ENCODE measurements around the gene DOK5. TPM values are rescaled to one million over a fixed set of nuclear protein-coding genes. Genes with fewer than 3 reads are reported as not detected.

The DOK5 gene
- total RNA-seq, 2 experiments from 2014 or later, result not detected

DNA sequence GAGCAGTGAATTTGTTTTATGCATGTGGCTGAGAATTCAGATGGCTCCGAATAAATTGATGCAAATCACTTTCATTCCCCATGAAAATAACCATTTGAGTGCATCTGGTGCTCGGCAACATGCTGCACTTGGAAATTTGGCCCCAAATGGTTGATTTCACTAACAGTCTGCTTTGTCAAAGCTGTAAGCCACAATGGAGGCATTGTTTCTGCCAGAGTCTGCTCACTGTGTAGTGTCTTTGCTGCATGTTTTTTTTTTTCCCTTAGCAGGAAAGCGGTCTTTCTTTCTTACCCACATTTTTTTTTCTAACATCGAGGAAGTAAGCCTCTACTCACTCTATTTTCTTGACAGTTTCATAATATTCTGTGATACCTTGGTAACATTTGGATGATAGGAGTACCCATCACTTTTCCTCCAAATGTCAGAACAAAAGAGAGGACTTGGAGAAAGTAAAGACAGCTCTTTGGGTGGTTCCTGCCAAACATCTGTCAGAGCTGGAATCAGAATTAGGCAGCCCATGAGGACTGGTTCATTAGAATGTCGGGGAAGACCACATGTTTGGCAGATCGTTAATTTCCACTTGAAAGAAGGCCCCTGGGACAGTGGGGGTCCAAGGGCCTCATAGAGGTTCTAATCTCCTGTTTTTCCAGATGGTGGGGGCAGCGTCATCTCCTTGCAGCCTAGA, 149.5 kb downstream of the DOK5 start:
- H3K9me3 Mint-ChIP-seq, result no peaks in the 10 kb centered on the region
- no peak for DNase-seq
- no peak overlapping the region for H3K27ac Mint-ChIP-seq
- no peak for ATAC-seq (ENCODE audit: low read depth)
- no peaks in the 10 kb centered on the region for H3K4me1 Mint-ChIP-seq
- H3K4me3 Mint-ChIP-seq, result no peak overlapping the region
- no peaks in the 10 kb centered on the region for H3K36me3 Mint-ChIP-seq
- POLR2A ChIA-PET, result no interaction called here
- H3K27me3 Mint-ChIP-seq, result peaks cover 1% of the 10 kb centered on the region

DNA sequence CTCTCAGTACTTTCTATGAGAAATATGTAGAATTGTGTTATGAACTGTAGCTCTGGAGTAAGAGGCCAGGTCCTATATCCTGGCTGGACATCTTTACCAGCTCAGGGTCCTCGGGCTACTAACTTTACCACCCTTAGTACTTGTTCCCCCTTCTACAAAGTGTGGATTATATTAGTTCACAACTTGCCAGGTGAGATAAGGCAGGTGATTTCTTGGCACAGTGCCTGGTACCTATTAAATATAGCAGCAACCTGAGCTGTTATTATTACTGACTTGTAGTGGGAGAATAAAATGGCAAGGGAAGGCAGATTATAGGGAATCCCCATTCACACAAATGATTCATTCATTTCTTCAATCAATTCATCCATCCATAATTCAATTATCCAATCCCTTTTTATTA, 150.1 kb downstream of the DOK5 start:
- no peaks in the 10 kb centered on the region for H3K4me1 Mint-ChIP-seq
- H3K36me3 Mint-ChIP-seq, result no peaks in the 10 kb centered on the region
- no peaks in the 10 kb centered on the region for H3K27me3 Mint-ChIP-seq
- ATAC-seq (ENCODE audit: low read depth) (no peak), DNase-seq (no peak)
- no peak overlapping the region for H3K4me3 Mint-ChIP-seq
- H3K27ac Mint-ChIP-seq, result no peak overlapping the region
- POLR2A ChIA-PET, result no interaction called here
- no peaks in the 10 kb centered on the region for H3K9me3 Mint-ChIP-seq

DNA sequence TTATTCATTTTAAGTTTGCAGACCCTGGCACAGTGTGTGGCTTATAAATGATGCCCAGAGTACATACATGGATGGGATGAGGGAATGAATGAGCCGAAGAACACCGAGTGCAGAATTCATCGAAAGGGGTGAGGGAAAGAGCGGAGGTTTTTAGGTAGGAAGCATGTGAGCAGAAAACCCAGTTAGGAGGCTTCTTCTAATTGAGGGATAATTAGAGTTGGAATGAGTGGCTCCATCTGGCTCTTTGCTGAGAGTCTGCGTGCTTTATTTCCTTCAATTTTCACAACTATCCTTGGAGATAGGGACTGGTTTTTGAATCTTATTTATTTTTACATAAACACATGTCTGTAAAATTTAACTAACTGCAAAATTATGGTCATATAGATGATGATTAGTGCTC, 150.7 kb downstream of the DOK5 start:
- Mint-ChIP-seq H3K27ac (no peak overlapping the region), H3K9me3 (no peaks in the 10 kb centered on the region), H3K4me1 (no peaks in the 10 kb centered on the region), H3K36me3 (no peaks in the 10 kb centered on the region), H3K27me3 (no peaks in the 10 kb centered on the region), H3K4me3 (no peak overlapping the region)
- no peak for ATAC-seq (ENCODE audit: low read depth)
- DNase-seq, result no peak
- POLR2A ChIA-PET, result no interaction called here

DNA sequence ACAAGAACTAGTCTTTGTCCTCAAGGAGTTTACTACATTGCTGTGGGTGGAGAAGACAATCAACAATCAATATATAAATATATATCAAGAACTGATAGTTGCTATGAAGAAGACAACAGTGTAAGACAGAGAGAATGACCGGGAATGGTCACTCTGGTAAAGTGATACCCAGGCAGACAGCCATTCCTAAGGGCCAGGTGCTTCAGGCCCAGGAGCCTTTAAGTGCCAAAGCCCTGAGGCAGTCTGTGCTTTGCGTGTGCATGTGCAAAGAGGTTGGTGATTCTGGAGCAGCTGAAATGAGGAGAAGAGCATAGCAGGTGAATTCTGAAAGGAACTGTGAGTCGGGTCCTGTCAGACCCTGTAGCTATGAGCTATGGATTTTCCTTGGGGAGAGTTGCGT, 154.2 kb downstream of the DOK5 start:
- no peaks in the 10 kb centered on the region for H3K36me3 Mint-ChIP-seq
- H3K4me3 Mint-ChIP-seq, result no peak overlapping the region
- DNase-seq (no peak), ATAC-seq (ENCODE audit: low read depth) (no peak)
- H3K27me3 Mint-ChIP-seq, result no peaks in the 10 kb centered on the region
- POLR2A ChIA-PET, result no interaction called here
- H3K27ac Mint-ChIP-seq, result no peak overlapping the region
- no peaks in the 10 kb centered on the region for H3K9me3 Mint-ChIP-seq
- H3K4me1 Mint-ChIP-seq, result no peaks in the 10 kb centered on the region

DNA sequence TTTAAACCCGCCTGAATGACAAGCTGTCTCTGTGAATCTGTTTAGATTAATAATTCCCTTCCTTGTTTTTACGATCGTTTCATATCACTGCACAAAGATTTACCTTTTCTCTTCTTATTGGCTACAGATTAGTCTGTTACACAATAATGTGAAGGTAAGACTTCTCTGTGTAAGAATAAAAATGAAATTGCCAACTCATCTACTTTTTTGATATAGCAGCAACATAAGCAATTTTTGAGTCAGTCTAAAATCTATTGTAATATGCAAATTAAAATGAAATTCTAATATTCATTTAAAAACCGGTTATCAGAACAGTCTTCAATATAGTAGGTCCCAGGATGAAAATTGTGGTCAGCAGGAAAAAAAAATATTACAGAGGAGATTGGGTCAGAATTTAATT, 155.2 kb downstream of the DOK5 start:
- Mint-ChIP-seq H3K4me1 (no peaks in the 10 kb centered on the region), H3K27ac (no peak overlapping the region), H3K4me3 (no peak overlapping the region), H3K27me3 (no peaks in the 10 kb centered on the region), H3K36me3 (no peaks in the 10 kb centered on the region), H3K9me3 (no peaks in the 10 kb centered on the region)
- POLR2A ChIA-PET, result interaction anchor here (0.5 kb wide), 1 partner anchor 472 kb away, joined by 4 read pairs; no protein-coding TSS in a partner anchor
- no peak for ATAC-seq (ENCODE audit: low read depth)
- DNase-seq, result no peak

DNA sequence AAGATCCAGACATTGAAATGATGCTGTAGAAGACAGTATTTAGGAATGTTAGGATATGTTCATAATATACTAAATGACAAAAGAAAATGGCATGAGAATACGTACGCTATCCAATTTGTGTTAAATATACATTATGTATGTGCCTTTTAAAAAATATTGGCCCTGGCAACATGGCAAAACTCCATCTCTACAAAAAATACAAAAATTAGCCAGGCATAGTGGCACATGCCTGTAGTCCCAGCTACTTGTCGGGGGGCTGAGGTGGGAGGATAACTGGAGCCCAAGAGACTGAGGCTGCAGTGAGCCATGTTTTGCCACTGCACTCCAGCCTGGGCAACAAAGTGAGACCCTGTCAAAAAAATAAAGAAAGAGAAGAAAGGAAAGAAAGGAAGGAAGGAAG, 155.7 kb downstream of the DOK5 start:
- Mint-ChIP-seq H3K27ac (no peak overlapping the region), H3K27me3 (no peaks in the 10 kb centered on the region), H3K36me3 (no peaks in the 10 kb centered on the region), H3K9me3 (no peaks in the 10 kb centered on the region), H3K4me3 (no peak overlapping the region), H3K4me1 (no peaks in the 10 kb centered on the region)
- DNase-seq (no peak), ATAC-seq (ENCODE audit: low read depth) (no peak)
- POLR2A ChIA-PET, result interaction anchor here (0.5 kb wide), 1 partner anchor 472 kb away, joined by 4 read pairs; no protein-coding TSS in a partner anchor

DNA sequence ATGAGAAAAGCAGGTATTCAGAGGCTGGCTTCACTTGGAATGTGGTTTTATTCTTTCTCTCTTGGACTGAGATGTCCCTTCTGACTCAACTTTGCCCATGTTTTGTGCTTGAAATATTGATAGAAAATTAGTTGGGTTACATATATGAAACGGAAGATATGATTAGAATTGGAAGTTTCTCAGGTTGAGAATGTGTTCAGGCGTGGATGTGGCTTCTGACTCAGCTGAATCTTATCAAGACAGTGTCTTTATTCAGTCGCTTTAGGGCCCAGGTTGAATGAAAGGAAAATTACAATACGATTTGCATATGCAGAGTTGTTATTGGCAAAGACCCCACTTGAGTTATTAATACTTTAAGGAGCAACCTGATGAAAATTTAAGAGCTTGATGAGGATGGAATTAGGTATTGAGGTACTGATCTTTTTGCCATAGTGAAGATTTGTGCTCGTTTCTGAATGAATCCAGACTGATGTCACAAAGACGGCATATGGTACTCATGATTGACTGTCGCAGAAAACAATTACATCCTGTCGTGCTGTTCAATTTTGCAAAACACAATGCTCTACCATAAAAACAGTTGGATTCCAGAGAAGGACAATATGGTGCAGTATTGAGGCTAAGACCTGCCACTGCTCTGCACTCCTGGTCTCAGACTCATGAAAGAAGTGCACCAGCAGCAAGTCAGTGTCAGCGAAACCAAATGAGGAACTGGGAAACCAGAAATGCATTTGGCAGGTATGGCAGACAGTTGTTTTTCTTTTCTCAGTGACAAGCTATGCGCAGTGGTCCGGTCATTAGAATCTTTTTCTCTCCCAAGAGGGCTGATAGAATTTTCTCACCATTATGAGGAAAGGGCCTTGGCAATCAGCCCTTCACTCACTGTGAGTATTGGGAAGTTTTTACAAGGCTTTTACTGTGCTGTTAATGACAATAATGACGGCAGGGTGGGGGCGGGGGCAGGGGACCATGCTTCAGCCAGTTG, 158.3 kb downstream of the DOK5 start:
- Mint-ChIP-seq H3K27ac (no peak overlapping the region), H3K9me3 (no peaks in the 10 kb centered on the region), H3K4me1 (no peaks in the 10 kb centered on the region), H3K4me3 (no peak overlapping the region), H3K36me3 (no peaks in the 10 kb centered on the region), H3K27me3 (no peaks in the 10 kb centered on the region)
- ATAC-seq (ENCODE audit: low read depth) (no peak), DNase-seq (no peak)
- POLR2A ChIA-PET, result no interaction called here

DNA sequence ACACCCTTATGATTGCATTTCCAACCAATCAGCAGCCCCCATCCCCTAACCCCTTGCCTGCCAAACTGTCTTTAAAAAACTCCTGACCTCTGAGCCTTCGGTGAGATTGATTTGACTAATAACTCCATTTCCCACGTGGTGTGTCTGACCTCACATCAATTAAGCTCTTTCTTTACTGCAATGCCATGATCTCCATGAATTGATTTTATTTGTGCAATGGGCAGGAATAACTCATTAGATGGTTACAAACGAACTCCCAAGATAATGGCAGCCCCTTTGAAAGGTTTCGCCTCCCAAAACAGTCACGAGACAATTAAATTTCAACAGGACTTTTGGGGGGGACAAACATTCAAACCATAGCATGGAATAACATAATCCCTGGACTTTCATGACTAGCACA, 161.2 kb downstream of the DOK5 start:
- Mint-ChIP-seq H3K4me1 (no peaks in the 10 kb centered on the region), H3K9me3 (no peaks in the 10 kb centered on the region), H3K27ac (no peak overlapping the region), H3K36me3 (no peaks in the 10 kb centered on the region), H3K4me3 (no peak overlapping the region), H3K27me3 (no peaks in the 10 kb centered on the region)
- POLR2A ChIA-PET, result no interaction called here
- ATAC-seq (ENCODE audit: low read depth), result no peak
- no peak for DNase-seq

DNA sequence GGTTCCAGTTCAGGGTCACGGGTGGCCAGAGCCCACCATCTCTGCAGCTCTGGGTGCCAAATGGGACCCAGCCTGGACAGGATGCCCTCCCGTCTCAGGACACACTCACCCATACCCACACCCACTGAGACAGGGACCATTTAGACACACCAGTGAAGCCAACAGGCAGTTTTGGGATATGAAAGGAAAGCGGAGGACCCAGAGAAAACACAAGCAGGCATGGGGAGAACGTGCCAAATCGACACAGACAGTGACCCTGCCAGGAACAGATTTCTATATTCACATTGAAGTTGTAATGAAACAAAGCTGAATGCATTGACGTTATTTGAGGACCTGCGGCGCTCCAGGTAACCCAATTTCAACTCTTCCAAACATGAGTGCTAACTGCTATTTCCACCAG, 164.5 kb downstream of the DOK5 start:
- Mint-ChIP-seq H3K9me3 (no peaks in the 10 kb centered on the region), H3K36me3 (no peaks in the 10 kb centered on the region), H3K4me3 (no peak overlapping the region), H3K27ac (no peak overlapping the region), H3K27me3 (no peaks in the 10 kb centered on the region), H3K4me1 (no peaks in the 10 kb centered on the region)
- no peak for ATAC-seq (ENCODE audit: low read depth)
- POLR2A ChIA-PET, result no interaction called here
- DNase-seq, result no peak

DNA sequence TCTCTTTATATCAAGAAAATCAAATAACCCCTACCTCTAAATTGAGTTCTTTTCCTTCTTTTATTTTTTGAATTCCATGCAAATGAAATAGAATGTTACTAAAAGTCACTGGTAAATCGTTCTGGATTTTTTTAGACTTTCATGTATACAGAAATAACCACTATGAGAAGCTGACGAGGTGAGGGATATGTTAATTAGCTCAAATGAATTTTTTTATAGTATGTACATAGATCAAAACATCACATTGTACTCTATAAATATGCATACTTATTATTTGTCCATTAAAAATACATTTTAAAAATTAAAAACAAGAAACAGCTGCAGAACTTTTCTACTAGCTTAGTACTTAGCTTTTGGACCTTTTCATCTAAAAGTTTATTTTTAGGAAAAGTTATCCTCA, 165.4 kb downstream of the DOK5 start:
- Mint-ChIP-seq H3K27ac (no peak overlapping the region), H3K36me3 (no peaks in the 10 kb centered on the region), H3K4me3 (no peak overlapping the region), H3K27me3 (no peaks in the 10 kb centered on the region), H3K4me1 (no peaks in the 10 kb centered on the region), H3K9me3 (no peaks in the 10 kb centered on the region)
- ATAC-seq (ENCODE audit: low read depth) (no peak), DNase-seq (no peak)
- POLR2A ChIA-PET, result no interaction called here

DNA sequence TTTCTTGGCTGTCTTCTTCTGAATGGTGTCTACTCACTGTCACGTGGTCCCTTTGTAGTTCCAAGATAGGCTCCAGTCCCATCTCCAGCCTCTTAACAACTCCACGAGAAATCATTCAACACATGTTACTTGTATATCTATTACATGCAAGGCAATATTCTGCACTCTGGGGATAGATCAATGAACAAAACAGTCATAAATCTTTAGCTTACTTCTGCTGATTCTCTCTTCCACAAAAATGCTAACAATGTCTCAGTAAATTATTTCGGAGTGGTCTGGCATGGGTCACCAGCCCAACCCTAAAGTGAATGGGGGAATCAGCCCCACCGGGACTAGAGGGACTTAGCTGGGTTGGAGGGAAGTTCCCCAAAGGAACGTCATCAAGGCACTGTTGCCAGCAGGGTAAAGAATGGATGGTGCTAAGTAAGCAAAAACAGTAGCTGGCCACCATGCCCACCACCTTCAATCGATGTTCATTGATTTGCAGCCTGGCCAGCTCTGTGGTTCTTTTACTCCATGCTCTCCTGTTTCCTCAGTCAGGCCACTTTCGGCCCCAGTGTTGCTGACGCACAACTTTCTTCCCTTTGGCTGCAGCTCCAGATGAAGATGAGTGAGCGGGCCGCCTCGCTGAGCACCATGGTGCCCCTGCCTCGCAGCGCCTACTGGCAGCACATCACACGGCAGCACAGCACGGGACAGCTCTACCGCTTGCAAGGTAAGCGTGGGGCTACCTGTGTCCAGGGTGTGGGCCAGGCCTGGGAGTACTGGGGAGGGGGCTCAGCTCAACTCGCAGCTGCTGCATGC, 167.7 kb downstream of the DOK5 start:
- no peak overlapping the region for H3K27ac Mint-ChIP-seq
- ATAC-seq (ENCODE audit: low read depth), result no peak
- H3K36me3 Mint-ChIP-seq, result no peaks in the 10 kb centered on the region
- no peak overlapping the region for H3K4me3 Mint-ChIP-seq
- H3K9me3 Mint-ChIP-seq, result no peaks in the 10 kb centered on the region
- no peak for DNase-seq
- no peaks in the 10 kb centered on the region for H3K27me3 Mint-ChIP-seq
- H3K4me1 Mint-ChIP-seq, result no peaks in the 10 kb centered on the region
- POLR2A ChIA-PET, result no interaction called here

DNA sequence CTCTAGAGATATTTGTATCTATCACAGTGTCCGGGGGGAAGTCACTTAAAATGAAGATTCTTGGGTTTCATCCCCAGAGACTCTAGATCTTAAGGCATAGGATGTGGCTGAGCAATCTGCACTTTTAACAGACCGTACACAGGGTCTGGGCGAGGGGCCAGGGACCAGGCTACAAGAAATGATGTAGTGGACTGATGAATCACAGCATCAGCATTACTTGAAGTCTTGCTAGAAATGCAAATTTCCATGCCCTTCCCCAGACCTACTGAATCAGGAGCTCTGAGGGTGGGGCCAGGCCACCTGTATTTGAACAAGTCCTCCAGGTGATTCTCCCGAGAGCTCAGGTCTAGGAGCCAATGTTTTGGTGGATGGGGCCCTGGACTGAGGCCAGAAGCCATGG, 168.4 kb downstream of the DOK5 start:
- ATAC-seq (ENCODE audit: low read depth), result no peak
- no peak for DNase-seq
- H3K27ac Mint-ChIP-seq, result no peak overlapping the region
- no peaks in the 10 kb centered on the region for H3K27me3 Mint-ChIP-seq
- no peaks in the 10 kb centered on the region for H3K4me1 Mint-ChIP-seq
- H3K4me3 Mint-ChIP-seq, result no peak overlapping the region
- no peaks in the 10 kb centered on the region for H3K9me3 Mint-ChIP-seq
- POLR2A ChIA-PET, result no interaction called here
- H3K36me3 Mint-ChIP-seq, result no peaks in the 10 kb centered on the region

DNA sequence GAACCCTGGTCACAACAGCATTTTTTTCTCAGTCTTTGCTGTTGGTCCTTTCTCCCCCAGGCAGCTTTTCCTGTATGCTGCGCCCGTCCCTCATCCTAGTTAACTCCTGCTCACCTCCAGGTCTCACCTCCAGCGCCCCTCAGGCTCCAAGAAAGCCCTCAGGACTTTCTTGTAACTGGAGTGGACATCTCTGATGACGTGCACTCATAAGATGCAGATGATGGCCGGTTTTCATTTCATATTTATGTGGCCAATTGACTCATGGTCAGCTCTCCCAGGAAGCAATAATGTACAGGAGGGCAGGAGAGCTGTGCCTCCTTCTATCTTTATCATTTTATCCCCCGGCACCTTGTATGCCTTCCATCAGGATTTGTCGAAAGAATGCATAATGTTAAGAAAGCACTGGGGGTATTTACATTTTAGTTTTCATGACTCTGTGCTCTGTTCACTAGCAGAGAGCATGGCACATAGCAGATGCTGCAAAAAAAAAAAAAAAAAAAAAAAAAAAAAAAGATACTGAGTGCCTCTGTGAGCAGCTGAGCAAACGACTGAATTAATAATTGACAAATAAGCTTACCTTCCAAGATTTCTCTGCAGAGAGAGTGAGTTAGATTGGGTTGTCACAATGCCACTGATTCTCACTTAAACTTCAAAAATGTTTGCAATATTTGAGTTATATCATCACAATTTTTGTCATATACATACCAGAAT, 170.2 kb downstream of the DOK5 start:
- Mint-ChIP-seq H3K36me3 (no peaks in the 10 kb centered on the region), H3K9me3 (no peaks in the 10 kb centered on the region), H3K27me3 (no peaks in the 10 kb centered on the region), H3K27ac (no peak overlapping the region), H3K4me3 (no peak overlapping the region), H3K4me1 (no peaks in the 10 kb centered on the region)
- ATAC-seq (ENCODE audit: low read depth), result no peak
- POLR2A ChIA-PET, result no interaction called here
- no peak for DNase-seq

Data from activated naive CD8-positive, alpha-beta T cell treated with anti-CD3 and anti-CD28 coated beads, Interleukin-2, amount 10 ng/mL, durations not matched to agents 7 days and 5 days (primary cell).